ENCODE measurements around the gene TSGA10IP.
"Not testable (repeated sequence)": the region's sequence is repeated elsewhere in the genome, so short reads cannot be mapped to it uniquely, and the experiment has no call there.

GRCh38 chr11:65950711-65951110 lies 5.4 kb downstream of the TSGA10IP start:
- TF ChIP-seq CTCF (optimal IDR thresholded peaks at IDR 0.05 in 1 of 3, IDR thresholded peaks at IDR 0.05 in 1 of 3, conservative IDR thresholded peaks at IDR 0.05 in 1 of 3; ENCODE audit: extremely low read depth in 1 of 3, insufficient read depth in 2 of 3, low read length in 3 of 3); EZH2 (IDR thresholded peaks at IDR 0.05; ENCODE audit: low read length): not testable (repeated sequence)

Measured in keratinocyte (primary cell).